ENCODE measurements around the gene FICD.

Gene FICD

GRCh38 chr12:108560321-108560721, 45.2 kb downstream of the FICD start:
- TF ChIP-seq SPI1 (IDR thresholded peaks at IDR 0.05; ENCODE audit: borderline replicate concordance, low read depth) = no peak
- no peak for TF ChIP-seq CTCF (IDR thresholded peaks at IDR 0.05; ENCODE audit: insufficient read depth, low read length)
- TF ChIP-seq GABPA (IDR thresholded peaks at IDR 0.05; ENCODE audit: low read depth) = no peak
- TF ChIP-seq POLR2AphosphoS5 (IDR thresholded peaks at IDR 0.05; ENCODE audit: low read depth) = no peak
- TF ChIP-seq, protein P1, sequence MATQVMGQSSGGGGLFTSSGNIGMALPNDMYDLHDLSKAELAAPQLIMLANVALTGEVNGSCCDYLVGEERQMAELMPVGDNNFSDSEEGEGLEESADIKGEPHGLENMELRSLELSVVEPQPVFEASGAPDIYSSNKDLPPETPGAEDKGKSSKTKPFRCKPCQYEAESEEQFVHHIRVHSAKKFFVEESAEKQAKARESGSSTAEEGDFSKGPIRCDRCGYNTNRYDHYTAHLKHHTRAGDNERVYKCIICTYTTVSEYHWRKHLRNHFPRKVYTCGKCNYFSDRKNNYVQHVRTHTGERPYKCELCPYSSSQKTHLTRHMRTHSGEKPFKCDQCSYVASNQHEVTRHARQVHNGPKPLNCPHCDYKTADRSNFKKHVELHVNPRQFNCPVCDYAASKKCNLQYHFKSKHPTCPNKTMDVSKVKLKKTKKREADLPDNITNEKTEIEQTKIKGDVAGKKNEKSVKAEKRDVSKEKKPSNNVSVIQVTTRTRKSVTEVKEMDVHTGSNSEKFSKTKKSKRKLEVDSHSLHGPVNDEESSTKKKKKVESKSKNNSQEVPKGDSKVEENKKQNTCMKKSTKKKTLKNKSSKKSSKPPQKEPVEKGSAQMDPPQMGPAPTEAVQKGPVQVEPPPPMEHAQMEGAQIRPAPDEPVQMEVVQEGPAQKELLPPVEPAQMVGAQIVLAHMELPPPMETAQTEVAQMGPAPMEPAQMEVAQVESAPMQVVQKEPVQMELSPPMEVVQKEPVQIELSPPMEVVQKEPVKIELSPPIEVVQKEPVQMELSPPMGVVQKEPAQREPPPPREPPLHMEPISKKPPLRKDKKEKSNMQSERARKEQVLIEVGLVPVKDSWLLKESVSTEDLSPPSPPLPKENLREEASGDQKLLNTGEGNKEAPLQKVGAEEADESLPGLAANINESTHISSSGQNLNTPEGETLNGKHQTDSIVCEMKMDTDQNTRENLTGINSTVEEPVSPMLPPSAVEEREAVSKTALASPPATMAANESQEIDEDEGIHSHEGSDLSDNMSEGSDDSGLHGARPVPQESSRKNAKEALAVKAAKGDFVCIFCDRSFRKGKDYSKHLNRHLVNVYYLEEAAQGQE (IDR thresholded peaks at IDR 0.05; ENCODE audit: insufficient replicate concordance, low read depth) = no peak
- peak overlapping the region; percentile 98 for H3K4me3 ChIP-seq (replicated peaks; ENCODE audit: insufficient read depth, low read length)
- H3K27ac ChIP-seq (replicated peaks) = peak overlapping the region; percentile 98
- H3K27me3 ChIP-seq (ENCODE audit: insufficient read depth, poor library complexity, severe bottlenecking) = no peaks in the 10 kb centered on the region
- DNase-seq (ENCODE audit: low read depth in 1 of 2, low spot score in 1 of 2) = peak in 1 of 2 experiments; percentile 56

DNA sequence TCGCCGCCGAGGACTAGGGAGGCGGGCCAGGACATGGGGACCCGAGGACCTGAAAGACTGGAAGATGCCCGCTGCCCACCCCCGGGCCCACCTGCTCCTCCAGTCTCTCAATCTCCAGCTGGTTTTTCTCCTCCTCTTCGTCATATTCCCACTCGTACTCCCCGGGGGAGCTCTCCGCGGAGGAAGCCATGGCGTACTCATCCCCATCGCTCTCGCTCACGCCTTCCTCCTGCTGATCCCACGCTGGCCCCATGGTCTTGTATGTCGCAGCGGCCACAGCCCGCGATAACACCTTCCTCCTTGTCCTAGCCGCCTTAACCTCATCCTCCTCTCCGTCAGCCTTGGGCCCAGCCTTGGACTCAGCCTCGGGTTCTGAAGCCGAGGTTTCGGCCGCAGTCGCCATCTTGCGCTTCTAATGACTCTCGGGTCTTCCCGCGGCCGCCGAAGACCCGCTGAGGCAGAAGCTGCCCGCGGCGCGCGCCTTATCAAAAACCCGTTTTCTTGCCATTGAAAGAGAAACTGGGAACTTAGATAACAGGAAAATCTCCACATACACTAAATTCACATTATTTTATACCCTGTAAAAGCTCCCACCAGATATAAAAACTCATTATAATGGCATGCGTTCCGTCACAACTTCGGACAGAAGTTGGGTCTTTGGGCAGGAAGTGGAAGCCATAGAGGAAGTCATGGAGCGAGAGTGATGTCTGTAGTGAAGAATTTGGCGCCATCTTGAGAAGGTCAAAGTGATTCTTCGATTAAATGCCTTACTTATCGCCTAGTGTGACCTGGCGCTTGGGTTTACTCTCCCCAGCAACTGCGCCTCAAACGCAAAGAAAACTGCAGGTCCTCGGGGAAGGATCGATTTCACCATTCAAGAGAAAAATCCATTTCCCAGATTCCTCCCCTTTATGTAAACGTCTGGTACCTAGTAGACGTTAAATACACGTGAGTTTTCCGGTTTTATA, 46.0 kb downstream of the FICD start, which contains the start of gene SART3:
TSS of gene SART3 (minus strand) at position 422 of the 968 bp plus-strand sequence. CDS start at position 403, 19 bp downstream.
- no peaks in the 10 kb centered on the region for H3K27me3 ChIP-seq (ENCODE audit: insufficient read depth, poor library complexity, severe bottlenecking)
- peak within 1 kb of the TSS; percentile 98 for H3K27ac ChIP-seq (replicated peaks)
- peak; percentile 82 to 84 for DNase-seq (ENCODE audit: low read depth in 1 of 2, low spot score in 1 of 2)
- peak within 1 kb of the TSS; percentile 98 for H3K4me3 ChIP-seq (replicated peaks; ENCODE audit: insufficient read depth, low read length)
- TF ChIP-seq POLR2AphosphoS5 (IDR thresholded peaks at IDR 0.05; ENCODE audit: low read depth) = peak; percentile 96
- TF ChIP-seq CTCF (IDR thresholded peaks at IDR 0.05; ENCODE audit: insufficient read depth, low read length) = no peak
- TF ChIP-seq, protein P1 (IDR thresholded peaks at IDR 0.05; ENCODE audit: insufficient replicate concordance, low read depth) = peak; percentile 49
- peak; percentile 91 for TF ChIP-seq SPI1 (IDR thresholded peaks at IDR 0.05; ENCODE audit: borderline replicate concordance, low read depth)
- peak; percentile 76 for TF ChIP-seq GABPA (IDR thresholded peaks at IDR 0.05; ENCODE audit: low read depth)

GRCh38 chr12:108561852-108562347, 46.8 kb downstream of the FICD start:
- TF ChIP-seq, protein P1 (IDR thresholded peaks at IDR 0.05; ENCODE audit: insufficient replicate concordance, low read depth) = no peak
- TF ChIP-seq GABPA (IDR thresholded peaks at IDR 0.05; ENCODE audit: low read depth) (no peak), CTCF (IDR thresholded peaks at IDR 0.05; ENCODE audit: insufficient read depth, low read length) (no peak), SPI1 (IDR thresholded peaks at IDR 0.05; ENCODE audit: borderline replicate concordance, low read depth) (no peak), POLR2AphosphoS5 (IDR thresholded peaks at IDR 0.05; ENCODE audit: low read depth) (no peak)
- H3K27me3 ChIP-seq (ENCODE audit: insufficient read depth, poor library complexity, severe bottlenecking) = no peaks in the 10 kb centered on the region
- DNase-seq (ENCODE audit: low read depth in 1 of 2, low spot score in 1 of 2) = no peak
- H3K27ac ChIP-seq (replicated peaks) = peak overlapping the region; percentile 98
- H3K4me3 ChIP-seq (replicated peaks; ENCODE audit: insufficient read depth, low read length) = peak overlapping the region; percentile 58
